DMS 273 (cell line): ENCODE data around the gene DCANP1.
A peak's percentile ranks its signal among the peaks of the same experiment; 100 is the strongest.
"Not testable (repeated sequence)": the region's sequence is repeated elsewhere in the genome, so short reads cannot be mapped to it uniquely, and the experiment has no call there.

Experiments
- DNase-seq: peaks from one replicate; lab custom pipeline; 2025; ENCODE audit not compliant: unreplicated experiment; lab: John Stamatoyannopoulos, UW

The DCANP1 gene

GRCh38 chr5:135447298-135447929 is at the start of gene DCANP1:
Gene DCANP1, minus strand, starts transcription at chr5:135447348. Its CDS starts 240 bp downstream, at chr5:135447108.
- no peak for DNase-seq

- DNase-seq, result not testable (repeated sequence)
Observed at GRCh38 chr5:135495531-135495930, 48.4 kb upstream of the DCANP1 start.

DNA sequence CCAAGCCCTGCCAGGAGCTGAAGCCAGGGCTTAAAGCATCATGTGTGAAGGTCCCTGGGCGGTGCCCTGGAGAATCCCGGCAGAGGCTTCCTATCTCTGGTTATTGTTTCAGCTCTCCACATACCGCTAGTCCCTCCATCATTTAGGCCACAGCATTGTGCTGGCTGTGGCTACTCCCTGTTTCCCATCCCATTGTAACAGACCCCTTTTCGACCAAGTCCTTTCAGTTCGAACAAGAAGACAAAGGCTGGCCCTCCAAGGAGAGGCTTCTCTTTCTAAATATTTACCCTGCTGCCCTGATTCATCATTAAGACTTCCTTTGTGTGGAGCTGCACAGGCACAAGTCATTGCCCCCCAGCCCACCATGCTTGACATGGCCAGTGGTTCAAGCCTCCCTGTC is 47.0 kb upstream of the DCANP1 start:
- no peak for DNase-seq

DNA sequence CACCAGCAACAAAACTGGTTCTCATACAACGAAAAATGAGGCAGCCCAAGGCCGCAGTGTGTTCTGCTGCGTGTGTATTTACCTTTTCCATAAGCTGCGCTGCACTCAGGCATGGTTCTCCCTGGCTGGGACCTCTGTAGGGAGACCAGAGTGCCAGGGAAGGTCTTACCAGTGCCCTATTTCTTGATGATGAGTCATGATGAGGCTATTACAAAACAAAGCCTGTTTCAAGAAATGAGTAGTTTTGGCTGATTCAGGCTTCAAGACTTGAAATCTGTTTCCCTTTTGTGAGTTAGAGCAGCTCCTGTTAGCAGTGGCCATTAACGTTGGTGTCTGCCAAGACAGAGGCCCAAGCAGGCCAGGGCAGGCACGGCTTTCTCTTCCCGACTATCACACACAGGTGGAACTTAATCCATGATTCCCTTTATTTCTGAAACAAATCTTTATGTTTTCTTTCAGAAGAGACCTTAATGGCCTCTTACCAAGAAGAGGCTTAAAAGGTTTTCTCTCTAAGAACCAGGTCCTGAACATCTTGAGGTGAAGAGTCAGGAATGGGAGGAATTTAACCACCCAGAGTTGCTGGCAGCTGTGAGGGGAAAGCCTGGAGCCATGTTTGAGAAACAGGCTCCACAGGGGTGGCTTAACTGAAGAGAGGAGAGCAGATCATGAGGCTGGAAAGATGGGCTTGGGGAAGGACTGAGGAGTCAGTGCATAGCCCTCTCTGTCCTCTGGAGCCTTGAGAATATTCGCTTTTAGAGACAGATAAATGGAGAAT is 46.4 kb upstream of the DCANP1 start:
- peak; percentile 36 for DNase-seq

- peak; percentile 58 for DNase-seq
Observed at GRCh38 chr5:135492319-135492626, 45.1 kb upstream of the DCANP1 start.

DNA sequence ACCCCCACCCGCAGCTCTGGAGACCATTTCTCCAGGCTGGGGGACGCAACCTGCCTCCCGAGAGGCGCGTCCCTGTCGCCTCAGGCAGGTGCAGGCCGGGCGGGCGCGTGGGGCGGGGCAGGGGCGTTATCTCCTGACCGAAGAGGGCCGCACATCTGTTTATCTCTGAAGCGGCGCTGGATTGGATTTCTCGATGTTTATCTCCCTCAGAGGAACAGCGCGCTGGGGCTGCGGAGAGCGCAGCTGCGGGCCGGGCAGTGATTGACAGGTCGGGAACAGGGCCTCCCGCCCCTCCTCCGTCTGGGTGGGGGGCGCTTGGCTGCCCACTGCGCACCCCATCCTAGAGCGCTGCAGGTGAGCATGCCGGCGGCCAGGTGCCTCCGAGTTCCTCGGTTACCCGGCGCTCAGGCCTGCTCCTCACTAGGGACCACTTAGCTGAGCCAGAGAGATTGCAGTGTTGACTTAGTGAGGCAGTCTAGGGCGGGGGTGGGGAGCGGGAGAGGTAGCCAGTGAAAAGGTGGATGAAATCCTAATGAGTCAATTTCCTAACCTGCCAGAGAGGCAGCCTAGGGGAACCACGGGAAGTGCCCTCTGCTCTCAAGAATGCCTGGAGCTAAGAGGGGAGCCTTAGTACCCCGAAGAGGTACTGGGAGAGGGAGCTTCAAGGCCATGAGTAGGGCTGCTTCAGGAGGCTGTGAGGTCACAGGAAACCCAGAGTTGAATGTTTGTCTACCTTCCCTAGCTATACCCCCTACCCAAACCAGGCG is 44.6 kb upstream of the DCANP1 start:
- DNase-seq, result peak; percentile 80

DNA sequence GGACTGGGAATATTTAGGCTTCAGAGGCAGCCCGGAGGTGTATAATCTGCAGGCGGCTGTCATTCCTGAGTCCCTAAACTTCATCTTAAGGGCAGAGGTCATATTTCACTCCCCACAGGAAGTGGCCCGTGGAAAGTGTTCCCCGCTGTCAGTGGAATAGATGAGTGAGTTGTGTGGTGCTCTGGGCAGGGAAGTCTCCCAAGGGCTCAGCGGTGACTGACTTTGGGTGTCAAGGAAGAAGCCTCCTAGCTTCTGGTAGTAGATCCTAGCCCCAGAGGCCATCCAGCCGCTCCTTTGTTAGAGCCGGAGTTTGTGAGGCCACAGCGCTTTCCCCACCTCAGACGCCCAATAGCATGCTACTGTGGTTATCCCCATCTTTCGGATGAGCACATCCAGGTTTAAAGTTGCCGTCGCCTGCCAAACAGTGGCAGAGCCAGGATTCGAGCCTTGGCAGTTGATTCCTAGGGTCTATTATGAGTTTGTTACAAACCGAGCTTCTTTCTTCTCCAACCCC is 43.9 kb upstream of the DCANP1 start:
- no peak for DNase-seq

DNA sequence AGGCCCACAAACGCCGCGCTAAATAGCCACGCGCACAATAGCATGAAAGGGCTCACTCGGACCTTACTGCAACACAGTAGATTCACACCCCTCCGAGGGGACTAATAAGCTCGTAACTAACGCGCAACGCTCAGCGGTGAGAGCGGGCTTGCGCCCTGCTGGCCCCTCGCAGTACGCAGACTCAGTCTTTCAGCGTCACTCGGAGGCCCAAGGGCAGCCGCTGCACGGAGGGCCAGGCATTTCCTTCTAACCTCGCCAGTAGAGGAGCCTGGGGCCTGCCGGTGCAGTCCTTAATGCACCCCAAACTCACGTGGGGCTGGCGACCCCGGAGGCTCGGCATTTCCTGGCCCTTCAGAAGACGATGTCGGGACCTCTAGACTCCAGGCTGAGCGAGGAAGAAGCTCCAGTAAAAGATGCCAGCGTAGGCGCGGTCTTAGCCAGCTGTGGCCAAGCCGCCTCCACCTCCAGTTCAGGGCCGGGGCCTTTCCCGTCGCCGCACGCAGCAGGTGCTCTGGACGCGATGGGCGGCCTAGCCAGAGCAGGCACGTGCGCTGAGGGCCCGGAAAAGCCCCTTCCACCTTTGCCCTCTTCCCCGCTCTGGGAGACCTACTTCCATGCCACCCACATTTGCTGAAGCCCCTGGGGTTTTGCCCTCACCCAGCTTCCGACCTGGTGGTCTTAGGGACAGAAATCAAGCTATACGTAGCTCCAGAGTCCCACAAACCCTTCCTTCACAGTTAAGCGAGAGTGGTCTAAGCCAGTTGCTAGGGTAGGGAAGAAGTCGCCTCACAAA is 43.3 kb upstream of the DCANP1 start:
- DNase-seq, result no peak

GRCh38 chr5:135489466-135490244 is 42.5 kb upstream of the DCANP1 start:
- no peak for DNase-seq

DNA sequence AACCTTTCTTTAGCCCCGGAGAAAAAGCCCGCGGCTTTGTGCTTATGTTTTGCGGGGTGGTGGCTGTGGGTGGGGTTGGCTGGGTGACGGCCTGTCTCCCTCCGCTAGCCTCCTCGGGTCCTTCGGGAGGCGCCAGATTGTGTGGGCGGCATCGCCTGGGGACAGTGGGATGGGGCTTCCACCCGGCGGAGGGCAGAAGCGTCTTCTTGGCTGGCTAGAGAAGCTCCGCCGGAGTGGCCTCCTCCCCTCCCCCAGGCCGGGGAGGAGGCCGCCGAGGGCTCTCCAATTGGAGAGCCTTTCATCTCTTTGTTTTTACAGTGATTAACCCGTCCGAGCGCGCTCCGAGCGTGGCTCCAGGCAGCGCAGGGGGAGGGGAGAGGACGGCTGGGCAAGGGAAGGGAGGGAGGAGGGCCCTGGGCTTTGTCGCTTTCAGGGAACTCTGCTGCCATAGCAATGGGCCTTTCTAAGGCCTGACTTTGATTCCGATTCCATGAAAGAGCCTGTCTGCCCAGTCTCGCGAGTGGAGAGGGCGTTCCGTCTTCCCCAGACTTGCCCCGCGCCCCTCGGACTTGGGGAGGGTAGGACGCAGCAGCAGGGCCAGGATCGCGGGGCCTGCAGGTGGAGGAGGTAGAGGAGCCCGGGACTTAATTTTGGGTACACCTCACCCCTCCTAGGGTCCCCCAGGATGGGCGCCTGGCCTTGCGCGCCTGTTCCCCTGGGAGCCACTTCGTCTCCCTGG is 41.7 kb upstream of the DCANP1 start:
- peak; percentile 95 for DNase-seq

GRCh38 chr5:135487839-135488514 is 40.8 kb upstream of the DCANP1 start:
- DNase-seq, result peak; percentile 54

- DNase-seq, result peak; percentile 81
Observed at GRCh38 chr5:135487037-135487395, 39.9 kb upstream of the DCANP1 start.

DNA sequence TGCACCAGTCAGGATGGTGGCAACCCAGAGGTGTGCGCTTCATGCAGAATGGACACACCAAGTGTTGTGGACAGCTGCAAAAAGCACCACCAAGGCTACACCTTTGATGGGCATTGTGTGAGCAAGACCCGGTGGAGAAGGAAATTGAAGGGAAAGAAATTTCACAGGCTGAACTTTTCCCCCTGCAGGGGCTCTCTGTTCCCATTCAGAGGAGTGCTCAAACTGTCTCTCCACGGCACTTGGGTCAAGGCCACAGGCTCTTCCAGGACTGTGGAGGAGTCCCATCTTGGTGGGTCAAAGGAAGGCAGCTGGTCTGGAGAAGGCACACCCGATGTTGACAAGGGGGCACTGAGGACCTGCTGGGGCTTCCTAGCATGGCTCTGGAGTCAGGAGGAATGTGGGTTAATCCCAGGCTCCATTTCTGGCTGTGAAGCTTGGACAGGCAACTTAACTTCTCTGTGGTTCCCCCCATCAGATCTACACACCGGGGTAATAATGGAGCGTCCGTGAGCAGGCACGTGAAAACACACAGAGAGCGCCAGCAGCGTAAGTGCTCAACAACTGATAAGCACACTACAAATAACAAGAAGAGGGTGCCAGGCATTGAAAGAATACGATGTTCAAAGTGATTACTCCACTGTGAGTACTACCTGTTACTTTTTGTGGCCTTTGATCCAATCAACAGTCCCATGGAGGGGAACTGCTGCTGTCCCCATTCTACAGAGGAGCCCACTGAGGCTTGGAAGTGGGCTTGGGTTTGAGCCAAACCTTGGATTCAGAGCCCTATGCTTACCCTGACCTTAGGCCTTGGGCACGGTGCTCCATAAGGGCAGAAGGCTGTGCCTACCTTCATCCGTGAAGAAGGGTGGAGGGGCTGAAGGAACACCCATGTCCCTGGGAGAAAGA is 39.2 kb upstream of the DCANP1 start:
- no peak for DNase-seq

- peak; percentile 59 for DNase-seq
Observed at GRCh38 chr5:135484674-135485086, 37.5 kb upstream of the DCANP1 start.

DNA sequence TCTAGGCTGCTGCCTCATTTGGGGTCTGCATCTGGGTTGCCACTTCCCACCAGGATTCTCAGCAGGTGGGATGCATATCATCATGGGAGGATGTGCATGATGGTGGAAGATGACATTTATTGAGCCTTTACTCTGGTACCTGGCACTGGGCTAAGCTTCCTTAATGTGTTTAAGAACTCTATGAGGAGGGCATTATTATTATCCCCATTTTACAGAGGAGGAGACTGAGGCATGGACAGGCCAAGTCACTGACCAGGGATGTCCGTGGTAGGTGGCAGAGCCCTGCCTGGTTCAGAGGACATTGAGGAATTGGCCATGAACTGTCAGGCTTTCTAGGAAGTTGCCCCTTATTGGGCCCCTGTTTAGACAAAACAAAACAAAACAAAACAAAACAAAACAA is 36.1 kb upstream of the DCANP1 start:
- no peak for DNase-seq

GRCh38 chr5:135482381-135482933 is 35.3 kb upstream of the DCANP1 start:
- DNase-seq, result peak; percentile 49

DNA sequence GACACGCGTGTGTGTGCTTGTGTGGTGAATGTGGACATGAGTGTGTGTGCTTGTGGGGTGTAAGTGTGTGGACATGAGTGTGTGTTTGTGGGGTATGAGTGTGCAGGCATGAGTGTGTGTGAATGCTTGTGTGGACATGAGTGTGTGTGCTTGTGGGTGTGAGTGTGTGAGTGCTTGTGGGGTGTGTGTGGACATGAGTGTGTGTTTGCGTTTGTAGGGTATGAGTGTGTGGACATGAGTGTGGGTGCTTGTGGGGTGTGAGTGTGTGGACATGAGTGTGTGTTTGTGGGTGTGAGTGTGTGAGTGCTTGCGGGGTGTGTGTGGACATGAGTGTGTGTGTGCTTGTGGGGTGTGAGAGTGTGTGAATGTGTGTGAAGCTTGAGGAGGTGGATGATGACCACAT is 34.8 kb upstream of the DCANP1 start:
- no peak for DNase-seq

- DNase-seq, result no peak
Observed at GRCh38 chr5:135481387-135481786, 34.2 kb upstream of the DCANP1 start.
